Heart left ventricle (tissue), 13 donors: ENCODE measurements around the gene XYLT1.

Experiments
- CTCF ChIP-seq, 12 donors: fragments of 200-600 bp; sonication (generic) in 4 of 12; IDR thresholded peaks; one replicate each; pipeline versions ENCODE4 v1.5.0 to v1.8.0; 2018 to 2022; ENCODE audit warnings: antibody characterized with exemption in 12 of 12, mild to moderate bottlenecking in 5 of 12
- POLR2A ChIP-seq, 2 donors: fragments of 450-650 bp; IDR thresholded peaks; one replicate each; pipeline ENCODE4 v1.6.1; 2017; ENCODE audit warnings: antibody characterized with exemption in 2 of 2, mild to moderate bottlenecking in 2 of 2, moderate library complexity in 2 of 2
- donor health status: ischemic (EF 13 %, LVEDD 7.1; RV severe dilation, severe dysfunction).
- donor health status: DM: no; HTN: yes; CAD: no.
- donor health status: DM: no; HTN: no; CAD: no.
- donor health status: ischemic (EF 25% LVEDD 6.9; RV normal size, moderate dysfunction).
- donor health status: ischemic (EF 25% LVEDD 5.7; RV mildly dilated, moderate dysfunction).
- donor health status: ischemic (EF 35%, LVEDD 5.7; RV mildly dilated, moderate dysfunction).
- donor health status: nonischemic (EF 11% LVEDD 7.7; RV severe dilation, severe dysfunction).
- donor health status: DM: yes; HTN: yes; CAD: no.
- donor health status: PGD.
- donor health status: ischemic (EF 29% LVEDD 5.4; RV normal size, mild dysfunction).
- donor health status: nonischemic (EF 23%, LVEDD 6.1; RV moderate dilation, normal function).

GRCh38 chr16:17343028-17343427 lies 127.7 kb downstream of the XYLT1 start:
- TF ChIP-seq CTCF (IDR thresholded peaks at IDR 0.05) (no peak), POLR2A (IDR thresholded peaks at IDR 0.05) (no peak)
